NCI-H1694 (cell line): ENCODE results near the gene ZCWPW1.
"Not testable (repeated sequence)": the region's sequence is repeated elsewhere in the genome, so short reads cannot be mapped to it uniquely, and the experiment has no call there.

Experiments used
- DNase-seq: peaks from one replicate; lab custom pipeline; 2025; lab: John Stamatoyannopoulos, UW

The ZCWPW1 gene

GRCh38 chr7:100453854-100454253 is 25.4 kb upstream of the ZCWPW1 start:
- not testable (repeated sequence) for DNase-seq

GRCh38 chr7:100452513-100452912 is 24.0 kb upstream of the ZCWPW1 start:
- no peak for DNase-seq

DNA sequence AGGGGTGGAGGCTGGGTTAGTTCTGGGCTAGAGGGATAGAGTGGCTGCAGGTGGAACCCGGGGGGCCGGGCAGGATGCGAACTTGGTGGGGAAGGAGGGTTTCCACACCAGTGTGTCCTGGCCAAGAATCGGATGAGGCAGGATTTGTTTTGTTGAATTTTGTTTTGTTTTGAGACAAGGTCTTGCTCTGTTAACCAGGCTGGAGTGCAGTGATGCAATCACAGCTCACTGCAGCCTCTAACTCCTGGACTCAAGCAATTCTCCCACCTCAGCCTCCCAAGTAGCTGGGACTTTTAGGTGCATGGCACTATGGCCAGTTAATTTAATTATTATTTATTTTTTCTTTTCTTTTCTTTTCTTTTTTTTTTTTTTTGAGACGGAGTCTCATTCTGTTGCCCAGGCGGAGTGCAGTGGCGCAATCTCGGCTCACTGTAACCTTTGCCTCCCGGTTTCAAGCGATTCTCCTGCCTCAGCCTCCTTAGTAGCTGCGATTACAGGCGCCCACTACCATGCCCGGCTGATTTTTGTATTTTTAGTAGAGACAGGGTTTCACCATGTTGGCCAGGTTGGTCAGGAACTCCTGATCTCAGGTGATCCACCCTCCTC is 20.8 kb upstream of the ZCWPW1 start:
- DNase-seq: no peak

- DNase-seq: not testable (repeated sequence)
Observed at GRCh38 chr7:100447363-100447762, 18.9 kb upstream of the ZCWPW1 start.

DNA sequence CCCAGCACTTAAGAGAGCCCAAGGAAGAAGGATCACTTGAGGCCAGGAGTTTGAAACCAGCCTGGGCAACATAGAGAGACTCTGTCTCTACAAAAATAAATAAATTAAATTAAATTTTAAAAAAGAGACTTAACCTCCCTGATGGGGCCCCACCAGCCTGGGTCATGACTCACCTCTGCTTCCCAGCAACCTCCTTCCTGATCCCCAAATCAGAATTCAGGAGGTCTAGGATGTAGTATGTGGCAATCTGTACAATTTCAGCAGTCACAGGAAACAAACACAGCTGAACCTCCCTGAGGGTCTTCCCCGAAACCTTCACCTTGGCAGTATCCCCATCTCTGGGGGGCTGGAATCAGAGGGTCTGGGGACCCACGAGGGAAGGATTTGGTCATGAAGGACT is 17.5 kb upstream of the ZCWPW1 start:
- no peak for DNase-seq

- DNase-seq: no peak
Observed at GRCh38 chr7:100444311-100445278, 16.1 kb upstream of the ZCWPW1 start.

GRCh38 chr7:100443096-100443840 is 14.8 kb upstream of the ZCWPW1 start:
- no peak for DNase-seq

GRCh38 chr7:100441641-100442535 is 13.4 kb upstream of the ZCWPW1 start:
- DNase-seq: no peak

DNA sequence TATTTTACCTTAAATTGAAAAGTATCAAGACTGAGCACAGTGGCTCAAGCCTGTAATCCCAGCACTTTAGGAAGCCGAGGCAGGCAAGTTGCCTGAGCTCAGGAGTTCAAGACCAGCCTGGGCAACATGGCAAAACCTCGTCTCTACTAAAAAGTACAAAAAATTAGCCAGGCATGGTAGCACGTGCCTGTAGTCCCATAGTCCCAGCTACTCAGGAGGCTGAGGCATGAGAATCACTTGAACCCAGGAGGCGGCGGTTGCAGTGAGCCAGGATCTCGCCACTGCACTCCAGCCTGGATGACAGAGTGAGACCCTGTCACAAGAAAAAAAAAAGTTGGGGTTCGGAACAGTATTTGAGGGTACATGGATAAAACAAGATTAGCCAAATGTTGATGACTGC is 10.7 kb upstream of the ZCWPW1 start:
- not testable (repeated sequence) for DNase-seq

GRCh38 chr7:100438731-100439130 is 10.2 kb upstream of the ZCWPW1 start:
- DNase-seq: not testable (repeated sequence)

DNA sequence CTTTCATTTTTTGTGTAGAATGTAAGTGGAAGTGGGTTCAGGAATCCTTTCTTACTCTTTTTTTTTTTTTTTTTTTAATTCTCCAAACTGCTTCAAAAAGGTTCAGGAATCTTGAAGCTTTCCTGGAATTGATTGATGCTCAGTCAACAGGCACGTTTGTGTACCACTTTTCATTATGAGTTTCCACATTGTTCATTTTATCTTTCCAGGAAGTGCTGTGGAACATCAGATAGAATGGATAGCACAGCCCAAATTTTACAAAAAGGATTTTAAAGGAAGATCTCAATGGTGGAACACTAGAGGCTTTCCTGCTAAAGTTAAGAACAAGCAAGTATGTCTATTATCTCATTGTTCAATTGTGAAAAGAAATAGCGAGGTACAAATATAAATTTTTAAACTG is 9.7 kb upstream of the ZCWPW1 start:
- DNase-seq: no peak

- no peak for DNase-seq
Observed at GRCh38 chr7:100437150-100438100, 8.9 kb upstream of the ZCWPW1 start.

DNA sequence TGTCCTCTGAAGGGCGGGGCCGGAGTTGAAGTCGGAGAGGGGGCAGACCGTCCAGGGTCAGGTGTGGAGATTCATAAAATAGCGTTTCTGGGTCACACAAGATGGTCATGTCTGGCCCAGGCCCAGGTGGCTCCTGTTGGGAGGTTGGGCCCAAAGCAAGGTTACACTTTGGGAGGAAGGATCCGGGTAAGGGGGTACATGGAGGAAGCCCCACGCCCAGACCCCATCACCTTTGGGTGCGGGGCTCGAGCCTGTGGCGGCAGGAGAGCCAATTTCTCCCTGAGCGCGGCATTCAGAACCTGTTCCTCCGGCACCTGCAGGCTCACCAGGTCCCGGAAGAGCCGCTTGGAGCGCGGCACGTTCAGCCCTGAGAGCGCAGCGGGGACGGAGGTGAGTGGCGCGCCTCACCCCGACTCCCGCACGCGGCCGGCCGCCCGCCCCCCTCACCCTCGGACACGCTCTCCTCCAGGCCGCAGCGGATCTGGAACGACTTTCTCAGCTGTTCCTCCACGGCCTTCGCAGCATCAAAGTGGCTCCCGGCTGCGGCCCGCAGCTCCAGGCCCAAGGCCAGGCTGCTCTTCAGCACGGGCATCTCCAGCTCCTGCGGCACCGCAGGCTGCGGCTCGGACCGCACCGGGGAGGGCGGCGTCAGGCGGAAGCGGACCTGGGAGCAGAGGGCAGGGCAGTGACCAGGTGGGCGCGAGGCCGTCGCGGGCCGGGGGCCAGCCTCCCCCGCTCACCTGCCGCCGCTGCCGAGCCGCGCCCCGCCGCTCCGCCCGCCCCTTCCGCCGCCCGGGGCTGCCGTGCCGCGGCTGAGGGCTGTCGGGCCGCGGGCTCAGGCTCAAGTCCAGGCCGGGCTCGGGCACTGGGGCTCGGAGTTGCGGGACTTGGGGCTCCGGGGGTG is 7.2 kb upstream of the ZCWPW1 start:
- no peak for DNase-seq

DNA sequence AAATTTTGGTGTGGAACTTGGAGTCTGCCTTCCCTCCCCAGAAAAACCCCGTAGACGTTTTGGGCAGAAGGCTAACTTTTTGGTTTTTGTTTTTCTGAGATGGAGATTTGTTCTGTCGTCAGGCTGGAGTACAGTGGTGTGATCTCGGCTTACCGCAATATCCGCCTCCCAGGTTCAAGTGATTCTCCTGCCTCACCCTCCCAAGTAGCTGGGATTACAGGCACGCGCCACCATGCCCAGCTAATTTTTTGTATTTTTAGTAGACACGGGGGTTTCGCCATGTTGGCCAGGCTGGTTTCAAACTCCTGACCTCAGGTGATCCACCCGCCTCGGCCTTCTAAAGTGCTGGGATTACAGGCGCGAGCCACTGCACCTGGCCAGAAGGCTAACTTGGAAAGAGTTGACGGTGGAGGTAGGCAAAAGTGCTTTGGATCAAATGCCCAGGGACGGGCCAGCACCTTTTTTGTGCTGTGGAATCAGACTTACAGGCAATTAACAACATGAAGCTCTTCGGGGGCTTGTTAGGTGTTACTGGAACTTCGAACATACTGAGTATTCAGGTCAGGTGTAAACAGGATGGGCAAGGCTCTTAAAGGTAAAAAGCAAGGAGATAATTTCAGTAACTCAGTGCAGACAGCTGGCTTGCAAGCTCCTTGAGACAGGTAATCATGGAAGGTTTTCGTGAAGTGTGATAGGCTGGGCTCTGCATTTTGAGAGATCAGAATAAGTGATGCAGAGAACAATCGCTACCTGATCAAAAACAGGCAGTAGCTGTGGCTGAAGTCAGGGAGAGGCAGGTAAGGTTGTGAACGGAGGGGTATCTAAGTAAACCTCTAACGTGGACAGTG is 6.0 kb upstream of the ZCWPW1 start:
- no peak for DNase-seq

DNA sequence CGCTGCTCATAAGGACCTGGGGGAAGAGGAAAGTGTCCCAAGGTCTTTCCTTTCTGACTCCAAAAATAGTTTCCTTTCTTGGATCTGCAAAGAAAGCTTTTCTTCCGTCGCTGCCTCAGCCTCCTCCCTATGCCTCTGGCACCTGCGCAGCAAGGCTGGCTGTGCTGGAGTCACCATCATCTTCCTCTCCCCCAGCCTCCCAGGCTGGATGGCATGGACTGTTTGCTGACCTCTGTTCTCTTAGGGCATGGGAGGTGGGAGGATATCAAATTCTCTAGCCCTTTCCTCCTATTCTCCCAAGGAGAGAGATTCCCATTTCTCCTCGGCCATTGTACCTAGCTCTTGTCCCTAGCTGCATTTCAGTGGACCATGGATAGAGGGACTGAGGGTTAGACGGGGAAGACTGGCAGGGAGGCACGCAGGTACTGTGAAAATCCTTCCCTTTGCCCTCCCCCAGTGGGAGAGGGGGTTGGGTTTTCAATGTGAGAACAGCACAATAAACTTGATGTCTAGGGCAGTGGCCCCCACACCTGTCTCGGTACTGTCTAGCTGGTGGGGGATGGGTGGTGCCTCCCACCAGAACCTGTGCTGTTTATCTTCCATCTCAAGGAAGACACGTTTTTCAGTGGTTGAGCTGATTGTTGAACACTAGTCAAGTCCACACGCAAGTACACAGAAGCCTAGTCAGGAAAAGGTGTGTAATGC is 5.2 kb upstream of the ZCWPW1 start:
- no peak for DNase-seq

DNA sequence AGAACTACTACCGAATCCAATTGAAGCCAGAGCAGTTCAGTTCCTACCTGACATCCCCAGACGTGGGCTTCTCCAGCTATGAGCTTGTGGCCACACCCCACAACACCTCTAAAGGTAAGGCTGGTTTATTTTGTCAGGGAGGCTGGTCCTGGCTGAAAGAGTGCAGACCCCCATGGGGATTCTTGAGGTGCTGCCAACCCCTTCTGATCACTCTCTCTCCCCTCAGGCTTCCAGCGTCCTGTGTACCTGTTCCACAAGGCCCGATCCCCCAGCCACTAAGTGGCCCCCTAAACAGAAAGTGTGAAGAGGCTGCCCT is 4.7 kb upstream of the ZCWPW1 start:
- DNase-seq: no peak

GRCh38 chr7:100432621-100433275 is 4.2 kb upstream of the ZCWPW1 start:
- DNase-seq: no peak
